GM18873 (cell line): ENCODE measurements around the gene IMPG2.

Experiments
- ATAC-seq: cut with Tn5 transposase; IDR thresholded peaks from one replicate; pipeline ENCODE4 v1.9.1; 2021; ENCODE audit warnings: mild to moderate bottlenecking, moderate library complexity, moderate number of reproducible peaks; ENCODE audit not compliant: unreplicated experiment, low FRiP score

Gene IMPG2

GRCh38 chr3:101189796-101190195 is 130.6 kb downstream of the IMPG2 start:
- no peak for ATAC-seq

GRCh38 chr3:101189176-101189575 is 131.2 kb downstream of the IMPG2 start:
- no peak for ATAC-seq

GRCh38 chr3:101185341-101185740 is 135.0 kb downstream of the IMPG2 start:
- ATAC-seq, result no peak

- no peak for ATAC-seq
Observed at GRCh38 chr3:101184111-101184510, 136.3 kb downstream of the IMPG2 start.

- ATAC-seq, result no peak
Observed at GRCh38 chr3:101183151-101183550, 137.2 kb downstream of the IMPG2 start.

GRCh38 chr3:101182734-101183133 is 137.6 kb downstream of the IMPG2 start:
- no peak for ATAC-seq

GRCh38 chr3:101181801-101182200 is 138.6 kb downstream of the IMPG2 start:
- ATAC-seq, result no peak

- ATAC-seq, result no peak
Observed at GRCh38 chr3:101179637-101180036, 140.7 kb downstream of the IMPG2 start.

GRCh38 chr3:101177577-101177976 is 142.8 kb downstream of the IMPG2 start:
- no peak for ATAC-seq
